GM12873 (cell line): Measurements from ENCODE around the gene CLTB.

Experiments used
- TF ChIP-seq, protein P1 (sequence below): IDR thresholded peaks from 2 replicates; pipeline ENCODE4 v1.5.1; 2012; ENCODE audit warnings: low read depth, mild to moderate bottlenecking, moderate library complexity, low read length, control low read depth; ENCODE audit not compliant: insufficient read depth; ENCODE audit errors: missing control alignments

The CLTB gene

DNA sequence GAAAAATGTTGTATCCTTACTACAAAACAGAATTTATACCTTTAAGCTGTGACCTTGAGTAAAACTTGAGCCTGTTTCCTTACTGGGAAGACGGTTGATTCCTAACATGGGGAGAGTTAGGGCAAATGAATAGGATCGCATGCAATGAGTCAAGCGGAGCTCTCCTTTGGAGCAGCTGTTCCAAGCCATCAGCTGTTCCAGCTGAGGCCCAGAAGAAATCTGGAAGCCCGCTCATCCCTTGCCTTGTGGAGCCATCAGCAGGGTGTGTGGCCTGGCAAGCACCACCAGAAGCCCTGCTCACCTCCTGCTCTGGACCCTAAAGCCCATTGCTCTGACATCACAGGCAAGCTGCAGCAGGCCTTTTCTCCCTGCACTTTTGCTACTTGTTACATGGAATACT, 62.8 kb downstream of the CLTB start:
- TF ChIP-seq, protein P1, sequence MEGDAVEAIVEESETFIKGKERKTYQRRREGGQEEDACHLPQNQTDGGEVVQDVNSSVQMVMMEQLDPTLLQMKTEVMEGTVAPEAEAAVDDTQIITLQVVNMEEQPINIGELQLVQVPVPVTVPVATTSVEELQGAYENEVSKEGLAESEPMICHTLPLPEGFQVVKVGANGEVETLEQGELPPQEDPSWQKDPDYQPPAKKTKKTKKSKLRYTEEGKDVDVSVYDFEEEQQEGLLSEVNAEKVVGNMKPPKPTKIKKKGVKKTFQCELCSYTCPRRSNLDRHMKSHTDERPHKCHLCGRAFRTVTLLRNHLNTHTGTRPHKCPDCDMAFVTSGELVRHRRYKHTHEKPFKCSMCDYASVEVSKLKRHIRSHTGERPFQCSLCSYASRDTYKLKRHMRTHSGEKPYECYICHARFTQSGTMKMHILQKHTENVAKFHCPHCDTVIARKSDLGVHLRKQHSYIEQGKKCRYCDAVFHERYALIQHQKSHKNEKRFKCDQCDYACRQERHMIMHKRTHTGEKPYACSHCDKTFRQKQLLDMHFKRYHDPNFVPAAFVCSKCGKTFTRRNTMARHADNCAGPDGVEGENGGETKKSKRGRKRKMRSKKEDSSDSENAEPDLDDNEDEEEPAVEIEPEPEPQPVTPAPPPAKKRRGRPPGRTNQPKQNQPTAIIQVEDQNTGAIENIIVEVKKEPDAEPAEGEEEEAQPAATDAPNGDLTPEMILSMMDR: no peak

DNA sequence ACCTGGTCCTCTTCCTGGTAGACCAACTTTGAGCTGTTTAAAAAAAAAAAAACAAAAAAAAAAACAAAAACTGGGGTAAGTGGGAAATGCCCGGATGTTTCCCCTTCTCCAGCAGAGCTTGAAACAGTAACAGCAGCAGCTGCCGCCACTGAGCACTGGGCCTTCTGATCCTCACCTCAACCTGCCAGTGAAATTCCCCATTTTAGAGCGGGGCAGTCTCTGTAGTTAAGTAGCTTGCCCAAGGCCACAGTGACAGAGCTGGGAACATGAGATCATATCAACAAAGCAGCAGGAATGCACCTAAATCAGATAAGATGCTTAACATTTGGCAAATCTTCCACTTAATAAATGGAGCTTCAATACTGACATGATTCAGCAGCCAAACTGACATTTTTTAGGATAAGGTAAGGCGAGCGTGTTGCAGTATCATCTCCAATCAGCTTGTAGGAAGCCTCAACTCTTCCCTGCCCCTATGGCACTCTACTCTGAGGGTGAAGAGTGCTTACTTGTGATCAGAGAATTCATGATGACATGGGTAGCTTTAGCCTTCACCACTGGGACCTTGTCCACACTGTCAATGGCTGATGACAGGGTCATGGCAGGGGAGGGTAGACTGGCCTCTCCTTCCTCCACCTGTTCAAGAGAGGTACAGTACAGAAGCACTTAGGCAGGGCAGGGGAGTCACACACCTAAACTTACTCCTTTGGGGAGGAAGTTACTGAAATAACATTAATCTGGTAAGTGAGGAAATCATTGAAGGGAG, 64.0 kb downstream of the CLTB start:
- TF ChIP-seq, protein P1: no peak

DNA sequence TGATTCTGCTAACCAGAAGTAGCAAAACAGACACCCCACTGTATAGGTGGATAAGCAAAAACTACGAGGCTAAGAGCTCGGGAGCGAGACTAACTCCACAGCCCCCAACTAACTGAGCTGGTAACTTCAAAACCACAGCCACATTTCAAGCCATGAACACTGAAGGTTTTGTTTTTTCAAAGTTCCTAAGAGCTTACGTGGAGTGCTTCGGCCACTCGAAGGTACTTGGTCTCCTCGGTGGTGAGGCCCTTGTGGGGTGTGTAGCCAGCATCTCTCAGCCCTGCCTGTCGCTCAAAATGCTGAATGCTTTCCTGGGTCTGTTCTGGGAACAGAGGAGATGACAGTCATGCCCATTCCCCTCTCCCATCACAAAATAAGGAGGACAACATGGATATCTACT, 65.9 kb downstream of the CLTB start:
- TF ChIP-seq, protein P1: no peak

DNA sequence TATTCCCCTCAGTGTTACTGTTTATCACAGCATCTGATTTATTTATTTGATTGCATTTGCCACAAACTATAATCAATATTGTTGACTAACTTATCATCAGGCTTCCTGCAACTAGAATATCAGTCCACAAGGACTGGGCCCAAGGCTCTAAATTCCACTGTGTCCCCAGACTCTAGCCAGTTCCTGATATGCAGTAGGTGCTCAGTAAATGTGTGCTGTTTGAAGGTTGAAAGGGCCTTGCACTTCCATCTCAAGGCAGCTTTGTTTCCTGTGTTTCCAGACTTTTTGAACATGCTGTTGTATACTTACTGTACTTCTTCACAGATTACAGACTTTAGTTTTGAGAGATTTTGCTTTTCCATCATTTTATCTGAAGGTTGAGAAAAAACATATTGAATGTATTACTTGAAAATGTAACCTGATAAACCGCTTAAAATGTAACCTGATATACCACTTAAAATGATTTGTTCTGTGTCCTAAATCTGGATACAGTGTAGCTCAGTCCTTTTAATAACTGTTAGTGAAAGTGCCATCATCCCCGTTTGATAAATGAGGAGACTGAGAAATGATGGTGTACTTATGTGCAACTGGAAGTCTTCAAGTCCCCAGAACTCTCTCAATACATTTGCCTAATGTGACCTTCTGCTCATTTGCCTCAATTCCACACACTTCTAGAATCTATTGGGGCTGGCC, 73.4 kb downstream of the CLTB start:
- TF ChIP-seq, protein P1: no peak
